Natural killer cell (primary cell): ENCODE results near the gene METTL2B. TPM values are rescaled to one million over a fixed set of nuclear protein-coding genes. Genes with fewer than 3 reads are reported as not detected.
"Not testable (repeated sequence)": the region's sequence is repeated elsewhere in the genome, so short reads cannot be mapped to it uniquely, and the experiment has no call there.

Experiments used
- ATAC-seq, 3 donors: fragments of 150-1000 bp in 2 of 3; fragments of 200-7000 bp in 1 of 3; cut with Tn5 transposase; 1 replicate in 1 of 3; 2 replicates in 2 of 3; pipeline ENCODE4 v1.10.0; 2021; ENCODE audit warnings: mild to moderate bottlenecking in 2 of 3, moderate library complexity in 2 of 3
- DNase-seq, 2 donors: peaks; one replicate each; pipeline versions ENCODE4 v3.0.0 to v3.0.0-alpha.2; 2013 to 2021; ENCODE audit warnings: mixed read lengths in 1 of 2
- H3K27ac ChIP-seq: one replicate; pipeline ENCODE4 v1.5.1; 2013; ENCODE audit warnings: mild to moderate bottlenecking, low read length
- H3K27me3 ChIP-seq: one replicate; pipeline ENCODE4 v1.6.1; 2013; ENCODE audit warnings: low read length; ENCODE audit not compliant: control insufficient read depth, insufficient read depth
- H3K36me3 ChIP-seq: one replicate; pipeline ENCODE4 v1.6.1; 2013; ENCODE audit warnings: low read length; ENCODE audit not compliant: control insufficient read depth, insufficient read depth
- H3K4me1 ChIP-seq: one replicate; pipeline ENCODE4 v1.6.1; 2013; ENCODE audit warnings: low read length; ENCODE audit not compliant: control insufficient read depth, insufficient read depth
- H3K4me3 ChIP-seq: one replicate; pipeline ENCODE4 v1.5.1; 2013; ENCODE audit warnings: low read length
- H3K9me3 ChIP-seq: one replicate; pipeline ENCODE4 v1.6.1; 2013; ENCODE audit warnings: low read length; ENCODE audit not compliant: control insufficient read depth, insufficient read depth
- H3K27ac Mint-ChIP-seq, 2 donors: one replicate each; pipeline ENCODE4 v1.8.0; 2022; ENCODE audit warnings: mild to moderate bottlenecking in 2 of 2, mixed read lengths in 2 of 2, moderate library complexity in 1 of 2
- H3K27me3 Mint-ChIP-seq, 2 donors: one replicate each; pipeline ENCODE4 v1.8.0; 2022; ENCODE audit warnings: low read depth in 2 of 2, mixed read lengths in 2 of 2
- H3K36me3 Mint-ChIP-seq: one replicate; pipeline ENCODE4 v1.8.0; 2022; ENCODE audit warnings: mixed read lengths
- H3K4me1 Mint-ChIP-seq, 2 donors: one replicate each; pipeline ENCODE4 v1.8.0; 2022; ENCODE audit warnings: mixed read lengths in 2 of 2
- H3K4me3 Mint-ChIP-seq: one replicate; pipeline ENCODE4 v1.8.0; 2022; ENCODE audit warnings: mild to moderate bottlenecking, moderate library complexity, mixed read lengths
- H3K9me3 Mint-ChIP-seq, 2 donors: one replicate each; pipeline ENCODE4 v1.8.0; 2022; ENCODE audit warnings: mixed read lengths in 2 of 2
- WGBS: methylation state at CpG from one replicate; pipeline ENCODE4 v1.1.7; 2013; ENCODE audit warnings: missing lambda C conversion rate; ENCODE audit not compliant: insufficient coverage; 5-methylcytosine and 5-hydroxymethylcytosine counted together
- intact Hi-C: fragments of 100-400 bp; cut with micrococcal nuclease; formaldehyde crosslinking; loops from one replicate; pipeline ENCODE4 v1.14.2; 2022
- total RNA-seq, 4 donors: library from RNA; stranded (reverse); fragments of 120-200 nt in 1 of 4; gene quantifications; one replicate each; pipeline versions ENCODE4 v1.2.3 to v1.2.4, GENCODE V29; 2013 to 2022
- TF ChIP-seq, protein P1 (sequence below): fragments of 200-600 bp; IDR thresholded peaks from one replicate; pipeline ENCODE4 v1.8.0; 2022; ENCODE audit warnings: antibody characterized with exemption

METTL2B gene
- total RNA-seq, 3 donors from 2014 or later (not counting 1 experiment from before 2014, with no cell fraction given): 16.1 to 20.8 (median 20.0) TPM

- under 1% methylated on average over 38 of the region's 38 CpGs for WGBS
- no peak overlapping the region for H3K4me3 Mint-ChIP-seq
- ATAC-seq (no peak), DNase-seq (no peak)
- Histone ChIP-seq H3K9me3 (no peaks in the 10 kb centered on the region), H3K27ac (peak overlapping the region; percentile 64), H3K27me3 (no peaks in the 10 kb centered on the region), H3K4me3 (peak overlapping the region; percentile 49), H3K36me3 (peaks cover 2% of the 10 kb centered on the region), H3K4me1 (peaks cover 12% of the 10 kb centered on the region)
- TF ChIP-seq, protein P1, sequence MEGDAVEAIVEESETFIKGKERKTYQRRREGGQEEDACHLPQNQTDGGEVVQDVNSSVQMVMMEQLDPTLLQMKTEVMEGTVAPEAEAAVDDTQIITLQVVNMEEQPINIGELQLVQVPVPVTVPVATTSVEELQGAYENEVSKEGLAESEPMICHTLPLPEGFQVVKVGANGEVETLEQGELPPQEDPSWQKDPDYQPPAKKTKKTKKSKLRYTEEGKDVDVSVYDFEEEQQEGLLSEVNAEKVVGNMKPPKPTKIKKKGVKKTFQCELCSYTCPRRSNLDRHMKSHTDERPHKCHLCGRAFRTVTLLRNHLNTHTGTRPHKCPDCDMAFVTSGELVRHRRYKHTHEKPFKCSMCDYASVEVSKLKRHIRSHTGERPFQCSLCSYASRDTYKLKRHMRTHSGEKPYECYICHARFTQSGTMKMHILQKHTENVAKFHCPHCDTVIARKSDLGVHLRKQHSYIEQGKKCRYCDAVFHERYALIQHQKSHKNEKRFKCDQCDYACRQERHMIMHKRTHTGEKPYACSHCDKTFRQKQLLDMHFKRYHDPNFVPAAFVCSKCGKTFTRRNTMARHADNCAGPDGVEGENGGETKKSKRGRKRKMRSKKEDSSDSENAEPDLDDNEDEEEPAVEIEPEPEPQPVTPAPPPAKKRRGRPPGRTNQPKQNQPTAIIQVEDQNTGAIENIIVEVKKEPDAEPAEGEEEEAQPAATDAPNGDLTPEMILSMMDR: no peak
- H3K4me1 Mint-ChIP-seq: peaks cover 24 to 26% of the 10 kb centered on the region in 2 donors
- no peaks in the 10 kb centered on the region for H3K27me3 Mint-ChIP-seq
- H3K9me3 Mint-ChIP-seq: no peaks in the 10 kb centered on the region
- H3K36me3 Mint-ChIP-seq: no peaks in the 10 kb centered on the region
- intact Hi-C loops: loop anchor here (10.0 kb wide), 1 partner anchor 76 kb away; the partner anchor contains the start of gene HILPDA
- H3K27ac Mint-ChIP-seq: no peak overlapping the region
Observed at GRCh38 chr7:128530855-128531104, 54.2 kb downstream of the METTL2B start.

GRCh38 chr7:128531105-128531954 lies 54.8 kb downstream of the METTL2B start:
- Histone ChIP-seq H3K27ac (peak overlapping the region; percentile 68), H3K4me3 (peak overlapping the region; percentile 39), H3K4me1 (peaks cover 12% of the 10 kb centered on the region)
- not testable (repeated sequence) for H3K36me3 ChIP-seq, H3K9me3 Mint-ChIP-seq, H3K9me3 ChIP-seq, H3K27me3 ChIP-seq, H3K27me3 Mint-ChIP-seq, H3K36me3 Mint-ChIP-seq
- peak; percentile 73 to 87 for DNase-seq
- intact Hi-C loops: loop anchor here (10.0 kb wide), 1 partner anchor 77 kb away; the partner anchor contains the start of gene HILPDA
- Mint-ChIP-seq H3K27ac (peak overlapping the region in 1 of 2 donors; percentile 87), H3K4me1 (peaks cover 24 to 26% of the 10 kb centered on the region in 2 donors), H3K4me3 (peak overlapping the region; percentile 57)
- under 1% methylated on average over 88 of the region's 92 CpGs for WGBS
- ATAC-seq: peak; percentile 73 to 90 (median 79)

DNA sequence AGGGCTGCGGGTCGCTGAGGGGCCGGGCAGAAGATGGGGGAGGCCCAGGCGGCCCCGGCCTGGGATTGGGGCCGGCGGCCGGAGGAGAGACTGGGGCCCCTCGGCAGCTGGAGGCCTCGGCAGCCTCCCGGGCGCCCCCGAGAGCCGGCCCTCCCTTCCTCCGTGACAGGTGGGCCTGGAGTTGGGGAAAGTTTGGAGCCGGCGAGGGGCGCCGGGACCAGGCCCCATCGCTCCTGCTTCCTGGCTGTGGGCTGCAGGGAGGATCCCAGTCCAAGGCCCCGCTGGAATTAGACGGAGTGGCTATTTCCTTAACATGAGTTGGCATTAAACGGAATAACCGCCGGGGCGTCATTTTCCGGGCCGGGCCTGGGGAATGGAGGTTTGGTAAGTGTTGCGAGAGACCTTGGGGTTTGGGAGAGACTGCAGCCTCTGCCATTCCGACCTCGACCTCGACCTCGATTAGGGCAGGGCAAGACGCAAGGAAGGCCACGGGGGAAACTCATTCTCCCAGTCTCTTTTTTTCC lies 55.5 kb downstream of the METTL2B start:
- Histone ChIP-seq H3K27ac (peak overlapping the region; percentile 68), H3K4me3 (peak overlapping the region; percentile 39), H3K4me1 (peaks cover 12% of the 10 kb centered on the region)
- H3K36me3 ChIP-seq, H3K9me3 Mint-ChIP-seq, H3K27me3 ChIP-seq, H3K36me3 Mint-ChIP-seq, H3K27me3 Mint-ChIP-seq, H3K9me3 ChIP-seq: not testable (repeated sequence)
- intact Hi-C loops: loop anchor here (10.0 kb wide), 1 partner anchor 77 kb away; the partner anchor contains the start of gene HILPDA
- under 1% methylated on average over 25 of the region's 35 CpGs for WGBS
- H3K4me3 Mint-ChIP-seq: peak overlapping the region; percentile 85
- peaks cover 24 to 26% of the 10 kb centered on the region in 2 donors for H3K4me1 Mint-ChIP-seq
- DNase-seq (peak; percentile 38 to 48), ATAC-seq (peak in 2 of 3 donors; percentile 6 to 17)
- H3K27ac Mint-ChIP-seq: peak overlapping the region; percentile 87 to 88

DNA sequence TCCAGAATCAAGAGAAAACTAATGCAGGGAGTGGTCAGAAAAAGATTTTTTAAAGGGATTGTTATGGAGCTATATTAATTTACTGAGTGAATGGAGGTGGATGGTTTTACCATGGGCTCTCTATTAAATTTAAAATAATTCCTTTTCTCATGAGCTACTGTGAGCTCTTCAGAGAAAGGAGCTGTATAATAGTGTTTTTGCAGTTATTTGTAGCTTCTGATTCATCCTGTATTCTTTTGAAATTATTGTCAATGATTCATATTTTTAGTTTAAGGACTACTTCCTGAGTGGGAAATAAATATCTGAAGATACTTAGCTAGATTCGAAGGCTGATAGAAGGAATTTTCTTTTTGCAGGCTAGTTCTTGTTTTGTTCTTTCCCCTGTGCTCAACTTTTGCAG lies 56.4 kb downstream of the METTL2B start:
- intact Hi-C loops: loop anchor here (10.0 kb wide), 1 partner anchor 78 kb away; the partner anchor contains the start of gene HILPDA
- WGBS: 0% methylated on average over 1 of the region's 1 CpG

GRCh38 chr7:128537410-128537809 lies 60.9 kb downstream of the METTL2B start:
- H3K9me3 ChIP-seq, H3K27me3 ChIP-seq, H3K4me3 ChIP-seq, H3K4me3 Mint-ChIP-seq, H3K4me1 ChIP-seq, H3K36me3 ChIP-seq, H3K27me3 Mint-ChIP-seq, H3K27ac ChIP-seq, H3K36me3 Mint-ChIP-seq, H3K9me3 Mint-ChIP-seq: not testable (repeated sequence)
- peak; percentile 65 to 88 (median 82) for ATAC-seq
- DNase-seq: peak in 1 of 2 donors; percentile 38
- Mint-ChIP-seq H3K4me1 (peaks cover 23 to 27% of the 10 kb centered on the region in 2 donors), H3K27ac (peak overlapping the region in 1 of 2 donors; percentile 38)
- 70% methylated on average over 4 of the region's 7 CpGs for WGBS
- intact Hi-C loops: loop anchor here (10.0 kb wide), 1 partner anchor 83 kb away; the partner anchor contains the start of gene HILPDA

More for the DNA sequence above, 56.4 kb downstream of the METTL2B start:
- not testable (repeated sequence) for ATAC-seq, H3K9me3 ChIP-seq, H3K36me3 Mint-ChIP-seq, H3K27ac ChIP-seq, H3K9me3 Mint-ChIP-seq, H3K27me3 ChIP-seq, H3K27me3 Mint-ChIP-seq, H3K4me3 ChIP-seq, H3K36me3 ChIP-seq, DNase-seq
- peaks cover 24 to 29% of the 10 kb centered on the region in 2 donors for H3K4me1 Mint-ChIP-seq
- H3K4me1 ChIP-seq: peaks cover 12% of the 10 kb centered on the region
- H3K4me3 Mint-ChIP-seq: peak overlapping the region; percentile 85
- peak overlapping the region; percentile 87 to 88 for H3K27ac Mint-ChIP-seq

GRCh38 chr7:128542530-128542929 lies 66.0 kb downstream of the METTL2B start:
- H3K4me1 ChIP-seq, H3K27me3 ChIP-seq, H3K27me3 Mint-ChIP-seq, H3K9me3 ChIP-seq, H3K27ac ChIP-seq, DNase-seq, ATAC-seq, H3K4me3 ChIP-seq, H3K36me3 Mint-ChIP-seq, intact Hi-C loops, H3K4me3 Mint-ChIP-seq, H3K9me3 Mint-ChIP-seq: not testable (repeated sequence)
- 100% methylated on average over 1 of the region's 2 CpGs for WGBS
- peak overlapping the region; percentile 29 to 76 for H3K27ac Mint-ChIP-seq
- H3K36me3 ChIP-seq: peaks cover 16% of the 10 kb centered on the region
- peaks cover 15 to 16% of the 10 kb centered on the region in 2 donors for H3K4me1 Mint-ChIP-seq

DNA sequence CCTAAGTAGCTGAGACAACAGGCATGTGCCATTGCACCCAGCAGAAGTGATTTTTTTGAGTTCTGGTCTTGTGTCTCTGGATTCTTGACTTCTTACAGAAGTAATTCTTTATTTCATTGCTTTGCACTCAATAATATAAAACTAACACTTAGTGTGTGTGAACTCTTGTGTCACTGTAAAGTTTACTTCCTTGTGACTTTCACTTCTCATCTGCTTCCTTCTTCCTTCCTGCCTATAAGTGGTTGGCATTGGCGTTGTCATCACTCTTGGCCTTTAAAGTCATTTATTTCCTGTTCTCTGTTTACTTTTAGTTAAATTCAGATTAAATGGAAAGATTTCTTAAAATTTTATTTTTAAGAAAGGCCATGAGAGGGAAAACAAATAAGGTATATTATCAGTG lies 66.8 kb downstream of the METTL2B start:
- H3K36me3 Mint-ChIP-seq, H3K4me3 Mint-ChIP-seq, H3K4me1 ChIP-seq, H3K9me3 ChIP-seq, intact Hi-C loops, H3K4me3 ChIP-seq, H3K9me3 Mint-ChIP-seq, H3K27ac ChIP-seq, DNase-seq, H3K27me3 Mint-ChIP-seq, H3K27me3 ChIP-seq: not testable (repeated sequence)
- Mint-ChIP-seq H3K27ac (peak overlapping the region; percentile 69 to 76), H3K4me1 (peaks cover 11 to 15% of the 10 kb centered on the region in 2 donors)
- no CpG with 5 or more reads among the region's 1 CpG for WGBS
- H3K36me3 ChIP-seq: peaks cover 16% of the 10 kb centered on the region
- peak; percentile 85 to 95 (median 89) for ATAC-seq
